WI38 (cell line): Measurements from ENCODE around the gene MBD5.

Experiments used
- H3K4me3 ChIP-seq: 2 replicates; pipeline ENCODE4 v1.5.1; 2011; ENCODE audit warnings: low read depth, mild to moderate bottlenecking, control low read depth, low read length
- TF ChIP-seq, protein P1 (sequence below): IDR thresholded peaks from 2 replicates; pipeline ENCODE4 v1.5.1; 2012; ENCODE audit warnings: low read depth, mild to moderate bottlenecking, control low read depth, low read length

MBD5 gene

DNA sequence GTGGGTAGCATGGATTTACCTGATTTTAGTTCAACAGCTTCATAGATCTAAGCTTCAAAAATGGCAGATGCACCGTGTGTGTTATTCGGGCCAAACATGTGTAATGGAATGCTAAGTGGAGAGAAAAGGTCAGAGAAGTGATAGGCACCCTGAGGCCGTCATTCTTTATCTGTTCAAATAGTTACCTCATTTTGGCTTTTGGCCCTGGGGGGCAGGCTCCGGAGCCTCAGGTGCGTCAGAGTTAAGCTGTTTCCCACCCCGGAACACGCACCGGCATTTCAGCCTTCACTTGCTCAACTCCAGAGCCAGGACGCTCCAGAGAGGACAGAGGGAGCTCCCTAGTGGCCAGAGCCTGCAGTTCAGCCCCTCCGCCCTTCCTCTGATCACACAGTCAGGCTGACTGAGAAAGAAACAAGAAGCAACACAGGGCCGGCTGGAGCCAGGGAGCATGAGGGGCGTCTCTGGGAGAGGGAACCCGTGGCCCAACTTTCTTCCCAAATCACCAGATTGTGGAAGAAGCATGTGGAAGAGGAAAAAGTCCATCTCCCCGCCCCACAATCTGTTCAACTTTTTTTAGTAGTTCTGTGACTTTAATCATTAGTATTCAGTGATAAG, 488.5 kb downstream of the MBD5 start:
- H3K4me3 ChIP-seq, result peak overlapping the region; percentile 37; the same call in 1 of the 2 replicates
- TF ChIP-seq, protein P1, sequence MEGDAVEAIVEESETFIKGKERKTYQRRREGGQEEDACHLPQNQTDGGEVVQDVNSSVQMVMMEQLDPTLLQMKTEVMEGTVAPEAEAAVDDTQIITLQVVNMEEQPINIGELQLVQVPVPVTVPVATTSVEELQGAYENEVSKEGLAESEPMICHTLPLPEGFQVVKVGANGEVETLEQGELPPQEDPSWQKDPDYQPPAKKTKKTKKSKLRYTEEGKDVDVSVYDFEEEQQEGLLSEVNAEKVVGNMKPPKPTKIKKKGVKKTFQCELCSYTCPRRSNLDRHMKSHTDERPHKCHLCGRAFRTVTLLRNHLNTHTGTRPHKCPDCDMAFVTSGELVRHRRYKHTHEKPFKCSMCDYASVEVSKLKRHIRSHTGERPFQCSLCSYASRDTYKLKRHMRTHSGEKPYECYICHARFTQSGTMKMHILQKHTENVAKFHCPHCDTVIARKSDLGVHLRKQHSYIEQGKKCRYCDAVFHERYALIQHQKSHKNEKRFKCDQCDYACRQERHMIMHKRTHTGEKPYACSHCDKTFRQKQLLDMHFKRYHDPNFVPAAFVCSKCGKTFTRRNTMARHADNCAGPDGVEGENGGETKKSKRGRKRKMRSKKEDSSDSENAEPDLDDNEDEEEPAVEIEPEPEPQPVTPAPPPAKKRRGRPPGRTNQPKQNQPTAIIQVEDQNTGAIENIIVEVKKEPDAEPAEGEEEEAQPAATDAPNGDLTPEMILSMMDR, result peak; percentile 98

DNA sequence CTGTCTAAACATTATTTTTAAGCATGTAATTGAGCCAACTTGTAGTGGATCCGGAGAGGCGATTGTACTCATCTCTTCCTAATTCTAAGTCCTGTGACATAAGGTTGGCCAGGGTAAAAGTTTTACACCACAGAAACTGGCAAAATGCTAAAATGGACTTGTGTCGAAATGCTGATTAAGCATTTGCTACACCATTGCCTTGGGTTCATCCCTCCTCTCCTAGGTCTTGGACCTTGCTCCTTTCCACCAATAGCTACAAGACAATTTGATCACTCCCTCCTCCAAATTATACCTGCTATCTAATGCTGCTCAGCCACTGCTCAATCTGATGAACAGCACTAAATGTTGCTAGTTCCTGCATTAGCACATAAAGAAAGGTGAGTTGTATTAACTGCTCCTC, 491.0 kb downstream of the MBD5 start:
- TF ChIP-seq, protein P1, result no peak
- H3K4me3 ChIP-seq, result no peak overlapping the region

DNA sequence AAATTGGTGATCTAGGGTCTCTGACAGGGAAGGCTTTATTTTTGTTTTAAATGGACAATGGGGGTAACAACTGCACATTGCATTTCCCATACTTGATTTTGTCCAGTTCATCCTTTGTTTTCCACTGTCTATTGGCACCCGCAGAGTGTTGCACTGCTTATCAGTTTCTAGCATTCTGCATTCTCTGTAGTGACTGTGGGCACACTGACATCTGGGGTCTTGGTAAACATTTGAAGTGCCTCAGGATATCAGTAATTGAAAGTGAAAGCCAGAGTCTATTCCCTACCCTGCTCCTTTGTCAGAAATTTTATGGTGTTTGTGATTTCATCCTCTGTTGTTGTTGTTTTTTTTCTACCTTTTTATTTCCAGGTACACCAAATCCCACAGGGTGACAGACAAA, 491.6 kb downstream of the MBD5 start:
- H3K4me3 ChIP-seq, result no peak overlapping the region
- TF ChIP-seq, protein P1, result no peak

DNA sequence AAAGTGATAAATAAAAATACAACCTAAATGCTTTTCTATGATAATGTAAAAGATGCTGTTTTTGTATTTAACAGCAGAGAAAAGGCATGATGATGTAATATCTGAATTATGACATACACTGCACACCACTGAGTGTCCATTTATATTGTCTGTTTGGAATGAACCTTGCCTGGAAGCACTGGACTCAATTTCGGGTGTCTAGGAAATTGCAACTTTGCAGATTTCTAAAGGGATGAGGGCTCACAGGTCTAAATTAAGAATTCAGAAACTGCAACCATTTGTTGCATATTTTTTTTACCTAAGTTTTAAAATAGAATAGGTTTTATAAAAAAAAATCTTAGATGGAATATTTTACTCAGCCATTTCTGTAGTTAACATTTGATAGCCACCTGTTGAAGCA, 492.5 kb downstream of the MBD5 start:
- TF ChIP-seq, protein P1, result no peak
- H3K4me3 ChIP-seq, result no peak overlapping the region

DNA sequence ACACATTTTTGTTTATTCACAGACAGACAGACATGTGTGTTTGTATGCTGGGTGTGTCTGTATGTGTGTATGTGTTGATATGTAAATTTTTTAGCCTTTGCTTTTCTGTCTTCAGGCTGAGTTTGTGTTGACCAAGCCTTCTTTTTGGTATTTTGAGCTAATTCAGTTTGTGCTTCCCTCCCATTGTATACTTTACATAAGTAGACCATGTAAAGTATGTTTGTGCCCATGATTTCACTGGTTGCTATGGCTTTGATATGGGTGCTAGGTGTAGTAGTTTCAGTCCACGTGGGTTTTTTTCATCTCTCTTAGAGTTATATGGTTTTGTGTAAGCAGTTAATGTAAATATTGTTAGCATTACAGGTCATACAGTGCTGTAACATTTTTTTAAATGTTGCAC, 494.2 kb downstream of the MBD5 start:
- TF ChIP-seq, protein P1, result no peak
- no peak overlapping the region for H3K4me3 ChIP-seq

DNA sequence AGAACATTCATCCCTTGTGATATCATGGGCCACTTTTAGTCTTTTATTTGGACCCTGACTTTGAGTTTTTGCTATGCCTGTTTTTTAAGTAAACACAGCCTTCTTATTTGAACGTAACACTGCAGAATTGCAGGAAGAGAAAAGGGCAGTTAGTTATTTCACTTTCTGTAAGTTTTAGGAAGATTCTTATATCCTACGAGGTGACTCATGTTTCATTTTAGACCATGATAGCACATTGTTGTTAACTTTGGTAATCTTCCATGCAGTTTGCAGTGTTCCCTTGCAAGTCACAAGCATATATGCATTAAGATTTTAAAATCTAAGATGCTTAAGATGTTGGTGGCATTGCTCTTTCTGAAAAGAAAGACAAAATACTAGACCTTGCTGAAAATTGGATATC, 495.1 kb downstream of the MBD5 start:
- H3K4me3 ChIP-seq, result no peak overlapping the region
- TF ChIP-seq, protein P1, result no peak

DNA sequence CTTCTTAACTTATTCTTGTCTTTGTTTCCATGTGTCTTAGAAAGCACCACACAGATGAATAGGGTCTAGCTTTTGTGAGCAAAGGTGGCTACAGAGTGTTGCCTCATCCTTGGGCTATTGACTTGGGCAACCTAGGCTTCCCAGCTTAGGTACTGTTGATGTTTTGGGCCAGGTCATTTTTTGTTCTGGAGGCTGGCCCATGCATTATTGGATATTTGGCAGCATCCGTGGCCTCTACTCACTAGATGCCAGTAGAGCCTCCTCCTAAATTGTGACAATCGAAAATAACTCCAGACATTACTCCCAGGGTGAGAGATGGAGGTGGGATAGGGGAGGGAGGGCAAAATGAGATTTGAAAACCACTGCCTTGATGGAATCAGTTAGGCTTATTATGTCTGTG, 496.4 kb downstream of the MBD5 start:
- TF ChIP-seq, protein P1, result no peak
- H3K4me3 ChIP-seq, result no peak overlapping the region
